HG03378 (cell line): ENCODE data around the gene PC.
"Not testable (repeated sequence)": the region's sequence is repeated elsewhere in the genome, so short reads cannot be mapped to it uniquely, and the experiment has no call there.

Experiments used
- ATAC-seq: cut with Tn5 transposase; IDR thresholded peaks from one replicate; pipeline ENCODE4 v1.9.1; 2021; ENCODE audit warnings: mild to moderate bottlenecking, moderate library complexity; ENCODE audit not compliant: unreplicated experiment

PC gene

DNA sequence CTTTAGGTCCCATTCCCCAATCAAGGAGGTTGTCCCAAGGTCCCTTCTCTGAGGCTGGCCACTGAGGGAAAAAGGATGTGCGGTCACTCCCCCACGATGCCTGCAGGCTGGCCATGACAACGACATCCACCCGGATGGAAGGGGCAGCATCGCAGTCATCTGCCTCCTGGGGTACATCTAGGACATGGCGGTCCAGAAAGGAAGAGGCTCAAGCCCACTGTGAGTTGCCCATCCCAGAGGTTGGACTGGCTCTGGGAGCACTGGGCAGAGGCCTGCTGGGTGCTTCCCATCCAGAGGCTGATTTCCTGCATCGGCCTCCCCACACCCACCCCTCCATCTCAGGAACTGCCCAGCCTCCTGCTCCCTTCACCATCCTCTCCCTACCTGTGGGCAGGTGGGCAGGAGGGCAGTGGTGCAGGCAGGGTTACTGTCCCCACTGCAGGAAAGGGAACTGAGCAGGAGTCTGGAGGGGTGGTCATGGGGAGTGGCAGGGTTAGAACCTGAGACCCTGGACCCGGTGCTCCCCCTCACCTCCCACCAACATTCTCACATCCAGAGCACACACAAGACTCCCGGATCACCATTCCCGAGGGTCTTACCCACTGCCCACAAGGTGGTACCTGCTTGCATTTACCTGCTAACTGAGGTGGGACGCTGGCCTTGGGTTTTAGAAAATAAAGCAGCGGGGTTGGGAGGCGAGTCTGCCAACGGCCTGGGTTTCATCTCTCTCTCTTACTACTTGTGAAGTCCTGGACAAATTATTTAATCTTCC, 110.5 kb downstream of the PC start:
- no peak for ATAC-seq

DNA sequence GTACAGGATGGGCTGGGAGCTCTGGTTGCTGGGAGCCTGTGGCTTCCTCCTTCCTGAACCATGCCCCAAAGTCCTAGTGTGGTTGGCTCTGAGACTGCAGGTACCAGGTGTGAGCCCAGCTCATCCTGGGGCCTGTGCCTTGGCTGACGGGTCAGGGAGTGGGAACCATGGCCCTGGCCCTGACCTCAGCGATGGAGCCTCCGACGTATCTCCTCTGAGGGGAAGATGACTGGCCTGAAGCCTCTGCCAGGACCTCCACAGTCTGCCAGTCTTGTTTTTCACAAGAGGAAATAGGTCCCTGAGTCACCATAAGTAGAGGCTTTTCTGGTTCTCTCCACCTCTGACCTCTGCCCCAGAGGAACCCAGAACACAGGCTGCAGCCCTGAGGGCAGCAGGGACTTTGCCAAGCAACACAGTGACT, 111.5 kb downstream of the PC start:
- ATAC-seq: no peak

- no peak for ATAC-seq
Observed at GRCh38 chr11:66845876-66846212, 112.3 kb downstream of the PC start.

GRCh38 chr11:66845143-66845875, 112.9 kb downstream of the PC start:
- no peak for ATAC-seq

GRCh38 chr11:66844496-66845142, 113.6 kb downstream of the PC start:
- ATAC-seq: no peak

DNA sequence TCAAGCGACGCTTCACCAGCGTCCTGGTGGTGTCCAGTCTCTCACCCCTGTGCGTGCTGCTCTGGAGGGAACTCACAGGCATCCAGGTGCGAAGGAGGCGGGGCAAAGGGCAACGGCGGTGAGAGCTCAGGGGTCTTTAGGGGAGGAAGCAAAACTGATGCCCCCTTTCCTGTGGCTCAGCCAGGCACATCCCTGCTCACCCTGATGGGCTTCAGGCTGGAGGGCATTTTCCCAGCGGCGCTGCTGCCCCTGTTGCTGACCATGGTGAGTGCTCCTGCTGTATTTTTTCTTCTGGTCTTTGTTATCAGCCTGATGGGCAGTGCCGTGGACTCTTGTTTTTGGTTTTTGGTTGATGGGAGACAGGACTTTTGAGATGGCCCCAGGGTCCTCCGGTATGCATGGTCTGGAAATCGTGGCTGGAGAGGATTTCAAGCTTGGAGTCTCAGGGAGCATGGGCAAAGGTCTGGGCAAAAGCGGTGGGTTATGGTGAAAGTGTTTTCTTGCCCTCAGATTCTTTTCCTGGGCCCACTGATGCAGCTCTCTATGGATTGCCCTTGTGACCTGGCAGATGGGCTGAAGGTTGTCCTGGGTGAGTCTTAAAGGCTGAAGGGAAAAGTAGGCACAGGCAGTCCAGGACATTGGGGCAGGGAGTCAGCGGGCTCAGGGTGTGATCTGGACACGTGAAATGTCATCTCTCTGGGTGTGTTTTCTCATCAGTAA, 114.2 kb downstream of the PC start:
- no peak for ATAC-seq

- ATAC-seq: peak; percentile 52
Observed at GRCh38 chr11:66842896-66843775, 115.0 kb downstream of the PC start, which contains the start of gene RCE1. Gene RCE1, plus strand, starts transcription at chr11:66843441. Its CDS starts 15 bp downstream, at chr11:66843456.

- ATAC-seq: peak; percentile 5
Observed at GRCh38 chr11:66842501-66842895, 115.7 kb downstream of the PC start.

DNA sequence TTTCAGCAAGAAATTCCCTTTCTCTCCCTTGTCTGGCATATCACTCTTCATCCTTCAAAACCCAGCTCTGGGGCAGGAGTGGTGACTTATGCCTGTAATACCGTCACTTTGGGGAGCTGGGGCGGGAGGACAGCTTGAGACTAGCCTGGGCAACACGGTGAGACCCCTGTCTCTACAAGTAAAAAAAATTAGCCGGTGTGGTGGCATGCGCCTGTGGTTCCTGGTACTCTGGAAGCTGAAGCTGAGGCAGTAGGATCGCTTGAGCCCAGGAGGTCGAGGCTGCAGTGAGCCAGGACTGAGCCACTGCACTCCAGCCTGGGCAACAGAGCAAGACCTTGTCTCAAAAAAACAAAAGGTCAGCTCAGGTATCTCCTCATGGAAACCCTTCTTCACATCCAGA, 116.3 kb downstream of the PC start:
- no peak for ATAC-seq

DNA sequence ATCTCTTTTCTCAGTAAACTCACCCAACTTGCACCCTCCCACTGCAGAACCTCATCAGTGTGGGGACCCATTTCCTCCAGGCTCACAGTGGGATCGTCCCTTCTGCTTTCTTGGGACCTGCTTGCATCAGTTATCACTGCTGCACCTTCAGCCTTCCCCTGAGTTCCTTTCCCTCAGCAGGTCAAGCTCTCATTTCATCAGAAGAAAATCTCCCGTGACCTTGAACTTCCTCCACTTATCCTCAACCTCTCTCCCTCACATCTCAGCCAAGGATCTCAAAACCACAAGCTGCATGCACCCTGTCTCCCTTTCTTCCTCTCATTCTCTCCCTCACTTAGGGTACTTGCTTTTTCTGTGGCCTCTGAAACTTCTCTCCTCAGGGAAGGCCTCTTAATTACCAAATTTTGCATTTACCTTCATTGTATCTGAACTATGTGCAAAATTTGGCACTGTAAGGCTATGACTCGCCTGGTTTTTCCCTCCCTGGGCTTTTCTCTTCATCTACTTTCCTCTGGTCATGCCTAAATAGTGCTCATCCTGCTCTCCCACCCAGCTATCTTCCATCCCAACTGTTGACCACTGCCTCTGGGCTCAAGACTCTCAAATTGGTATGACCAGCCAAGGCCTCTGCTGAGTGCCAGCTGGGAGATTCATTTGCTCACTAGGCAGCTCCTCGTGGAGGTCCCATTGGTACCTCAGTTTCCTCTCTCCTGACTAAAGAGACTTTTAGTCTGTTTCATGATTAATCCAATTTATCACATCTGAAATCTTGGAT, 117.7 kb downstream of the PC start:
- ATAC-seq: no peak

DNA sequence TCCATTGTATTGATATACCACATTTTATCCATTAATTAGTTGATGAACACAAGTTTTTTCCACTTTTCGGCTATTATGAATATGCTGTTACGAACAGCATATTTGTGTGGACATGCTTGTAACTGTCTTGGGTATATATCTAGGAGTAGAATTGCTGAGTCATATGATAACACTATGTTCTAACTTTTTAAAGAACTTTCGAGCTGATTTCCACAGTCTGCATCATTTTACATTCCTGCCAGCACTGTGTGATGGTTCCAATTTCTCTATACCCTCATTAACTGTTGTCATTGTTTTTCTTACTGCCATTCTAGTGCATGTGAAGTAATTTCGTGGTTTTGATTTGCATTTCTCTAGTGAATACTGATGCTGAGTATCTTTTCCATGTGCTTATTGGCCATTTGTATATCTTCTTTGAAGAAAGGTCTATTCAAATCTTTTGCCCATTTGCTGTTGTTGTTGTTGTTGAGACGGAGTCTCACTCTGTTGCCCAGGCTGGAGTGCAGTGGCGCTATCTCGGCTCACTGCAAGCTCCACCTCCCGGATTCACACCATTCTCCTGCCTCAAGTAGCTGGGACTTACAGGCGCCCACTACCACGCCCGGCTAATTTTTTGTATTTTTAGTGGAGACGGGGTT, 122.3 kb downstream of the PC start:
- ATAC-seq: no peak

DNA sequence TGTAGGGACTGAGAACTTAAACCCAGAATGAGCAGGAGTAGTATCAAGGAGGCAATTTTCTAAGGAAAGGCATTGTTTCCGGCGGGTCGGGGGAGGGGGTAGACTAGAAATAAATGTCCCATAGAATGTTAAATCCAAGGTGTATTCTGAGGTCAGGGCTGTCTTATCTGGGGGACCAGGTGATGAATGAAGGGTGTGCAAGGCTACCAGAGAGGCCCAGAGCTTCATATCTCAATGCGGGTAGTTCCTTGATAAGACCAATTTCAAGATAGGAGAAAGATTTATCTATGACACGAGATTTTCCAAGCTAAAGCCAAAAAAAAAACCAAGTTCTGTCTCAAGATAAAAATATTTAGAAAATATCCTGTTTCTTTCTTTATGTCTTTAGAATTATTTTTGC, 123.2 kb downstream of the PC start:
- ATAC-seq: no peak

- ATAC-seq: no peak
Observed at GRCh38 chr11:66834539-66834845, 123.7 kb downstream of the PC start.

DNA sequence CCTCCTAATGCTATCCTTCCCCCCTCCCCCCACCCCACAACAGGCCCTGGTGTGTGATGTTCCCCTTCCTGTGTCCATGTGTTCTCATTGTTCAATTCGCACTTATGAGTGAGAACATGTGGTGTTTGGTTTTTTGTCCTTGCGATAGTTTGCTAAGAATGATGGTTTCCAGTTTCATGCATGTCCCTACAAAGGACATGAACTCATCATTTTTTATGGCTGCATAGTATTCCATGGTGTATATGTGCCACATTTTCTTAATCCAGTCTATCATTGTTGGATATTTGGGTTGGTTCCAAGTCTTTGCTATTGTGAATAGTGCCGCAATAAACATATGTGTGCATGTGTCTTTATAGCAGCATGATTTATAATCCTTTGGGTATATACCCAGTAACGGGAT, 133.6 kb downstream of the PC start:
- ATAC-seq: not testable (repeated sequence)

DNA sequence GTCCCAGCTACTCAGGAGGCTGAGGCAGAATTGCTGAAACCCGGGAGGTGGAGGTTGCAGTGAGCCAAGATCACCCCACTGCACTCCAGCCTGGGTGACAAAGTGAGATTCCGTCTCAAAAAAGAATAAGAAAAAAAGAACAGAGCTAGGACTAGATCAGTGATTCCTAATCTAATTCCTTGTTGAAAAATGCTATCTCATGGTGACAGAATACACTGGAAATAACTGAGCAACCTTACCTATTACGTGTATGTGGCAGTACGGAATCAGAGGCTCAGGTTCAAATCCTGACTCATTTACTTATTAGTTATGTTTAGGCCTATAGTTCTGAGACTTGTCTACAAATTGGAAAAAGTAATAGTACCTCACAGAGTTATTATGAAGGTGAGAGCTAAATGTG, 134.5 kb downstream of the PC start:
- no peak for ATAC-seq

GRCh38 chr11:66820901-66821300, 137.3 kb downstream of the PC start:
- ATAC-seq: no peak

DNA sequence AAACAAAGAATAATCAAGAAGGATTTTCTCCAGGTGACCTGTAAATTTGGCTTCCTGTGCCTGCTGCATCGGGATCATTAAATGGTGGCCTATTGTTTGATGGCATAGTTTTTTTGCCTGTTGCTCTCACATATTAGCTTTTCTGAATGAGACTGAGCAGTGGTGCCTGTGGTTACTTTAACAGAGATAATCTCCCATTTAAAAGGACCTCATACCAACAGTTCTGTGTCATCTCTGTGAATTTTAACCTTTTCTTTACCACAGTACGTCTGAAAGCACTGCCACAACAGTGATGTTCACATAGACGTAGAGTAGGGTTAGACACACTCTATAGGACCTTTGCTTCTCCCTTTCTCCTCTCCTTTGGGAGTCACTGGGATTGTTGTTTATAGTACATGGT, 137.8 kb downstream of the PC start:
- no peak for ATAC-seq

DNA sequence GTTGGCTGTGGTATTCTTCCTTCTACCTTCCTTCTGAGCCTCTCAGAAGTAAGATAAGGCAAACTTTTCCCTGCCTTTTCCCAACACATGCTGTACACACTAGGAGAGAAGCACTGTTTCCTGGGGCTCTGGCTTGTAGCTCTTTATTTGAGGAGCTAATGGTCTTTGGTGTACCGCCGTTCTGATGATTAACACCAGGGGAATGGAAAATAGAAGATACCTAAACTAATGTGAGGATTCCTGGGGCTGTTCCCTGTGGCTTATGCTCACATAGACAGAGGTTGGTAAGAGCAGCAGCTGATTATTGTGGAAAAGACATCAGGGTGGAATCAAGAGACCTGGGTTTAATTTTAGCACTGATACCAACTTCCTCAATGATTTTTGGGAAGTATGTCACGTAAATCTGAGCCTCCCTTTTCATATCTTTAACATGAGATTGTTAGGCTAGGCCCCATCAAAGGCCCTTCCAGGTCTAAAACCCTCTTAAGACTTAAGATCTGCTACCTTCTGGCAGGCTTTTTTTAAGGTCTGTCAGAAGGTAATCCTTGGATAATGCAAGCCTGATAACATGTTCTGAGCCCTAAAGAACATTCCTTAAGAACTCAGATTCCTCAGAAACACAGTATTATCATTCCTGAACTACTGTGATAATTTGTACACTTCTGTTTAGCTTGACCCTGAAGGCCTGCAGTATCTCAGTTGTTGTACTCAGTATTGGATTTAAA, 139.8 kb downstream of the PC start:
- ATAC-seq: no peak

DNA sequence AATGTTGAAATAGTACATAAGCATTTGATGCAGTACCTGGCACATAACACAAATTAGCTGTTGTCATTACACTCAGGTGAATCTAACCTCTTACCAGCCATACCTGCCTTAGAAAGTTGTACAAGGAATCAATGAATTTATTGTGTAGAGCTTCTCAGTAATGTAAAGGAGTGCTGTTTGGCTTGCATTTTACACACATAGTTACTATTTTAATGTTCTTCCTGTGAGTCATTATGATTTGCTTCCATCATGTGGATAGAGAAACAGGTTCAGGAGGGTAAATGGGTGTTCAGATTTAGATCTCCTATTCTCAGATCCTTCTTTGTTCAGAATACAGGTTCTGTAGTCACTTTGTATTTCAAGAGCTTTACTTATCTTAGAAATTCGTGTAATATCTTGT, 142.5 kb downstream of the PC start:
- no peak for ATAC-seq
